Choroid plexus epithelial cell (primary cell): ENCODE data around the gene PRDX5.
A peak's percentile ranks its signal among the peaks of the same experiment; 100 is the strongest.

ENCODE experiments used
- DNase-seq: peaks from one replicate; pipeline ENCODE4 v3.0.0-alpha.2; 2010; ENCODE audit warnings: low read depth
- H3K4me3 ChIP-seq: 2 replicates; pipeline ENCODE4 v1.5.1; 2011; ENCODE audit warnings: low read depth, mild to moderate bottlenecking, control low read depth, low read length, moderate library complexity
- CTCF ChIP-seq: conservative IDR thresholded peaks from 2 replicates; pipeline ENCODE4 v1.5.1; 2011; ENCODE audit warnings: low read depth, mild to moderate bottlenecking, control low read depth, inconsistent platforms, low read length, moderate library complexity

Gene PRDX5

GRCh38 chr11:64278576-64279190 is 39.2 kb upstream of the PRDX5 start:
- no peak for TF ChIP-seq CTCF
- no peak overlapping the region for H3K4me3 ChIP-seq
- DNase-seq: no peak

GRCh38 chr11:64281957-64282770 is 35.8 kb upstream of the PRDX5 start:
- DNase-seq: no peak
- H3K4me3 ChIP-seq: no peak overlapping the region
- TF ChIP-seq CTCF: no peak

- no peak for TF ChIP-seq CTCF
- no peak for DNase-seq
- no peak overlapping the region for H3K4me3 ChIP-seq
Observed at GRCh38 chr11:64283092-64283491, 34.8 kb upstream of the PRDX5 start.

GRCh38 chr11:64284048-64284961 is 33.6 kb upstream of the PRDX5 start, which contains the start of gene BAD:
Gene BAD (minus strand): TSS chr11:64284665. CDS start chr11:64284368, 297 bp downstream.
- H3K4me3 ChIP-seq: peak within 1 kb of the TSS; percentile 83
- TF ChIP-seq CTCF: no peak
- peak; percentile 92 for DNase-seq

- no peak for TF ChIP-seq CTCF
- peak within 1 kb of the TSS; percentile 83 for H3K4me3 ChIP-seq
- DNase-seq: peak; percentile 65
Observed at GRCh38 chr11:64284962-64285884, 32.7 kb upstream of the PRDX5 start, which contains the start of gene GPR137. Gene GPR137 (plus strand): TSS chr11:64285848. CDS start chr11:64286525, 677 bp downstream.
